Inflammatory macrophage treated with lipopolysaccharide for 1 hour (primary cell): ENCODE data around the gene ELP2.
"Not testable (repeated sequence)": the region's sequence is repeated elsewhere in the genome, so short reads cannot be mapped to it uniquely, and the experiment has no call there.

Experiments used
- DNase-seq, 2 donors: peaks; one replicate each; pipeline ENCODE4 v3.0.0-alpha.2; 2020 to 2022

The ELP2 gene

GRCh38 chr18:36191711-36192110 lies 62.0 kb downstream of the ELP2 start:
- DNase-seq, result no peak

GRCh38 chr18:36194600-36195315 lies 65.1 kb downstream of the ELP2 start:
- DNase-seq, result no peak

GRCh38 chr18:36195427-36196122 lies 65.9 kb downstream of the ELP2 start:
- DNase-seq, result no peak

GRCh38 chr18:36196238-36196995 lies 66.7 kb downstream of the ELP2 start:
- no peak for DNase-seq

GRCh38 chr18:36197511-36198166 lies 67.9 kb downstream of the ELP2 start:
- DNase-seq, result no peak

- DNase-seq, result no peak
Observed at GRCh38 chr18:36199691-36200295, 70.1 kb downstream of the ELP2 start.

GRCh38 chr18:36200354-36200771 lies 70.7 kb downstream of the ELP2 start:
- DNase-seq, result no peak

- DNase-seq, result no peak
Observed at GRCh38 chr18:36201765-36202164, 72.1 kb downstream of the ELP2 start.

- DNase-seq, result no peak
Observed at GRCh38 chr18:36203360-36203895, 73.7 kb downstream of the ELP2 start.

GRCh38 chr18:36205166-36205565 lies 75.5 kb downstream of the ELP2 start:
- DNase-seq, result no peak

GRCh38 chr18:36207303-36207702 lies 77.6 kb downstream of the ELP2 start:
- no peak for DNase-seq

GRCh38 chr18:36207969-36208368 lies 78.3 kb downstream of the ELP2 start:
- DNase-seq, result not testable (repeated sequence)

GRCh38 chr18:36211612-36212065 lies 81.9 kb downstream of the ELP2 start:
- DNase-seq, result no peak

- DNase-seq, result no peak
Observed at GRCh38 chr18:36212301-36213171, 82.8 kb downstream of the ELP2 start.

- DNase-seq, result no peak
Observed at GRCh38 chr18:36214811-36215210, 85.1 kb downstream of the ELP2 start.

GRCh38 chr18:36215577-36215976 lies 85.9 kb downstream of the ELP2 start:
- no peak for DNase-seq

GRCh38 chr18:36217348-36217747 lies 87.6 kb downstream of the ELP2 start:
- DNase-seq, result no peak

- DNase-seq, result no peak
Observed at GRCh38 chr18:36229188-36229587, 99.5 kb downstream of the ELP2 start.
